B cell (primary cell): ENCODE results near the gene SYMPK. TPM values are rescaled to one million over a fixed set of nuclear protein-coding genes. Genes with fewer than 3 reads are reported as not detected.
A peak's percentile ranks its signal among the peaks of the same experiment; 100 is the strongest.

Experiments
- ATAC-seq: fragments of 200-7000 bp; cut with Tn5 transposase; one replicate; pipeline ENCODE4 v1.10.0; 2021; ENCODE audit warnings: low read depth, mild to moderate bottlenecking, moderate number of reproducible peaks, moderate library complexity
- CTCF ChIA-PET: fragments of 350-600 bp; sonication (Branson Sonifier 250); formaldehyde crosslinking; loops from one replicate; lab custom pipeline; 2021; ENCODE audit warnings: antibody characterized with exemption, inconsistent platforms; lab: Charles Lee
- POLR2A ChIA-PET: fragments of 350-600 bp; sonication (Branson Sonifier 250); formaldehyde crosslinking; loops from one replicate; lab custom pipeline; 2021; ENCODE audit warnings: antibody characterized with exemption; lab: Charles Lee
- DNase-seq: peaks from one replicate; pipeline ENCODE4 v3.0.0; 2013
- H2AFZ ChIP-seq: 2 replicates; pipeline ENCODE4 v1.6.1; 2012; ENCODE audit warnings: mild to moderate bottlenecking, low read depth, low read length; ENCODE audit not compliant: insufficient read depth, poor library complexity, severe bottlenecking
- H3K27ac ChIP-seq, 2 donors: 1 replicate in 1 of 2; 2 replicates in 1 of 2; pipeline ENCODE4 v1.5.1; 2012 to 2013; ENCODE audit warnings: low read length in 2 of 2, mild to moderate bottlenecking in 2 of 2, moderate library complexity in 1 of 2
- H3K27me3 ChIP-seq, 4 experiments: fragments of 200-600 bp in 1 of 4; sonication (generic) in 1 of 4; replicated peaks in 1 of 4; 1 replicate in 2 of 4; 2 replicates in 2 of 4; pipeline versions ENCODE4 v1.6.1 to v1.7.0; 2013 to 2016; ENCODE audit warnings: low read length in 3 of 4, mild to moderate bottlenecking in 2 of 4, mixed read lengths in 1 of 4, moderate library complexity in 1 of 4; ENCODE audit not compliant: insufficient read depth in 4 of 4, control insufficient read depth in 3 of 4; ENCODE audit errors: control extremely low read depth in 1 of 4
- H3K36me3 ChIP-seq, 2 experiments: replicated peaks in 1 of 2; 1 replicate in 1 of 2; 2 replicates in 1 of 2; pipeline versions ENCODE4 v1.6.1 to v1.7.1; 2013; ENCODE audit warnings: low read length in 1 of 2; ENCODE audit not compliant: insufficient read depth in 2 of 2, control insufficient read depth in 1 of 2; ENCODE audit errors: control extremely low read depth in 1 of 2, extremely low read depth in 1 of 2
- H3K4me1 ChIP-seq, 2 donors: fragments of 200-600 bp in 1 of 2; sonication (generic) in 1 of 2; 1 replicate in 1 of 2; 2 replicates in 1 of 2; pipeline versions ENCODE4 v1.5.1 to v1.6.1; 2013 to 2017; ENCODE audit warnings: low read length in 2 of 2; ENCODE audit not compliant: control insufficient read depth in 2 of 2, insufficient read depth in 2 of 2
- H3K4me2 ChIP-seq: replicated peaks from 2 replicates; pipeline ENCODE3; 2012; ENCODE audit warnings: mild to moderate bottlenecking, low read depth, low read length; ENCODE audit not compliant: poor library complexity, severe bottlenecking
- H3K4me3 ChIP-seq, 5 experiments: fragments of 200-600 bp in 1 of 5; sonication (generic) in 1 of 5; 1 replicate in 3 of 5; 2 replicates in 2 of 5; pipeline versions ENCODE4 v1.5.1 to v1.7.0; 2011 to 2016; ENCODE audit warnings: low read length in 4 of 5, mild to moderate bottlenecking in 4 of 5, low read depth in 2 of 5, control low read depth in 1 of 5, moderate library complexity in 1 of 5; ENCODE audit not compliant: insufficient read depth in 1 of 5; ENCODE audit errors: control extremely low read depth in 1 of 5, extremely low read depth in 1 of 5
- H3K79me2 ChIP-seq: fragments of 200-600 bp; sonication (generic); one replicate; pipeline ENCODE4 v1.6.0; 2016; ENCODE audit warnings: low read length; ENCODE audit not compliant: control insufficient read depth, insufficient read depth
- H3K9ac ChIP-seq: fragments of 200-600 bp; sonication (generic); 2 replicates; pipeline ENCODE4 v1.6.1; 2017; ENCODE audit warnings: mild to moderate bottlenecking, low read length, moderate library complexity
- H3K9me3 ChIP-seq, 3 donors: one replicate each; pipeline versions ENCODE4 v1.6.1 to v1.7.1; 2013; ENCODE audit warnings: low read length in 2 of 3; ENCODE audit not compliant: control insufficient read depth in 2 of 3, insufficient read depth in 1 of 3; ENCODE audit errors: control extremely low read depth in 1 of 3
- H4K20me1 ChIP-seq: 2 replicates; pipeline ENCODE4 v1.6.0; 2012; ENCODE audit warnings: mild to moderate bottlenecking, low read length; ENCODE audit not compliant: insufficient read depth, control insufficient read depth, poor library complexity, severe bottlenecking
- H3K27ac Mint-ChIP-seq: one replicate; pipeline ENCODE4 v1.8.0; 2021; ENCODE audit warnings: mixed read lengths
- H3K27me3 Mint-ChIP-seq: one replicate; pipeline ENCODE4 v1.8.0; 2021; ENCODE audit warnings: mixed read lengths
- H3K4me1 Mint-ChIP-seq: one replicate; pipeline ENCODE4 v1.8.0; 2021; ENCODE audit warnings: mixed read lengths
- H3K4me3 Mint-ChIP-seq: one replicate; pipeline ENCODE4 v1.8.0; 2021; ENCODE audit warnings: mixed read lengths
- H3K9me3 Mint-ChIP-seq: one replicate; pipeline ENCODE4 v1.8.0; 2022; ENCODE audit warnings: mixed read lengths; ENCODE audit not compliant: insufficient read depth
- EZH2 ChIP-seq: IDR thresholded peaks from 2 replicates; pipeline ENCODE4 v1.6.1; 2012; ENCODE audit warnings: borderline replicate concordance, low read depth, mild to moderate bottlenecking, moderate library complexity, low read length; ENCODE audit not compliant: insufficient read depth, poor library complexity, severe bottlenecking
- WGBS: methylation state at CpG from one replicate; pipeline ENCODE4 v1.1.5; 2013; ENCODE audit warnings: missing lambda C conversion rate; ENCODE audit not compliant: insufficient coverage; 5-methylcytosine and 5-hydroxymethylcytosine counted together
- intact Hi-C: fragments of 100-400 bp; cut with micrococcal nuclease; formaldehyde crosslinking; loops from one replicate; pipeline ENCODE4 v1.10.0; 2022
- polyA plus RNA-seq: library from polyadenylated mRNA; depleted of rRNA; stranded (reverse); fragments of >200 nt; gene quantifications from 2 replicates; pipeline ENCODE4 v1.2.3, GENCODE V29; 2012
- total RNA-seq, 2 donors: library from RNA; stranded (reverse); fragments of 120-200 nt in 1 of 2; gene quantifications; 1 replicate in 1 of 2; 2 replicates in 1 of 2; pipeline versions ENCODE4 v1.2.3 to v1.2.4, GENCODE V29; 2013 to 2022
- TF ChIP-seq, protein P1 (sequence below): fragments of 200-600 bp; IDR thresholded peaks from one replicate; pipeline ENCODE4 v1.8.0; 2022; ENCODE audit warnings: antibody characterized with exemption, mild to moderate bottlenecking

The SYMPK gene
- total and polyA plus RNA-seq, 2 donors (not counting 1 experiment from before 2014, with no cell fraction given) = 119 to 138 TPM

DNA sequence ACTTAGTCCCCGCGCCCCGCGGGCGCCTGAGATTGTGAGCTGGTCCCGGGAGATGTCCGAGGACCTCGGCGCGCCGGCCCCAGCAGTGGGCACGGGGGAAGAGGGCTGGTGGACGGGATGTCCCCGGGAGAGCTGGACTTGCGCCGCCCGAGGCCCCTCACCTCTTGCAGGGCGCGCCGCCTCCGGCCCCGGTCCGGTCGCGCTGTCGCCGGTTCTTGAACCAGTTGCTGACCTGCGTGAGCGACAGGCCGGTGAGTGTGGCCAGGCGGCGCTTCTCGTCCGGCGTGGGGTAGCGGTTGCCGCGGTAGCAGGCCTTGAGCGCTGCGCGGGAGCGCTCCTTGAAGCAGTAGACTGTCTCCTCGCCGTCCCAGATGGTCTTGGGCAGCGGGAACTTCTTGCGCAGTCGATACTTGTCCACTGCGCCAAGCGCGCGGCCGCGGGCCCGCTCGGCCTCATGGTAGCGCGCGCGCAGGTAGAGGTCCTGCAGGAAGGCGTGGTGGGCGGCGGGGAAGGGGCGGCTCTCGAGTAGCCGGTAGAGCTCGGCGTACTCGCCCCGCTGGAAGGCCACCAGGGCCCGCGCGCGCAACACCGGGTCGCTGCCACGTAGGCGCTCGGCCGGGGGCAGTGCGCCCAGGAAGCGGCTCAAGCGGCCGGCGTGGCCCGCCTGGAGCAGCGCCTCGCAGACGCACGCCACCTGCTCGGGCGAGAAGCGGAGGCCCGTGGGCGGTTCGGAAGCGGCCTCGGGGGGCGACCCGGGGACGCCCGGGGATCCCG is 94.9 kb downstream of the SYMPK start:
- Histone ChIP-seq H3K4me3 (peak overlapping the region in 4 of 5 experiments; percentile 31 to 84 (median 76)), H3K9me3 (peaks cover 0 to 3% (median 0%) of the 10 kb centered on the region in 3 donors), H2AFZ (peak overlapping the region; percentile 93), H3K9ac (peak overlapping the region; percentile 78), H3K27ac (no peak overlapping the region), H3K4me2 (peak overlapping the region; percentile 96), H4K20me1 (no peaks in the 10 kb centered on the region), H3K79me2 (no peaks in the 10 kb centered on the region), H3K27me3 (peaks cover 0 to 36% (median 8%) of the 10 kb centered on the region in 4 experiments), H3K36me3 (no peaks in the 10 kb centered on the region), H3K4me1 (peaks cover 12 to 31% of the 10 kb centered on the region in 2 donors)
- POLR2A ChIA-PET = interaction anchor here (0.5 to 3.9 kb wide), 4 partner anchors 24 to 95 kb away, joined by 3 to 23 read pairs (median 12); partner anchors contain the start of genes DMWD and SYMPK
- TF ChIP-seq, protein P1, sequence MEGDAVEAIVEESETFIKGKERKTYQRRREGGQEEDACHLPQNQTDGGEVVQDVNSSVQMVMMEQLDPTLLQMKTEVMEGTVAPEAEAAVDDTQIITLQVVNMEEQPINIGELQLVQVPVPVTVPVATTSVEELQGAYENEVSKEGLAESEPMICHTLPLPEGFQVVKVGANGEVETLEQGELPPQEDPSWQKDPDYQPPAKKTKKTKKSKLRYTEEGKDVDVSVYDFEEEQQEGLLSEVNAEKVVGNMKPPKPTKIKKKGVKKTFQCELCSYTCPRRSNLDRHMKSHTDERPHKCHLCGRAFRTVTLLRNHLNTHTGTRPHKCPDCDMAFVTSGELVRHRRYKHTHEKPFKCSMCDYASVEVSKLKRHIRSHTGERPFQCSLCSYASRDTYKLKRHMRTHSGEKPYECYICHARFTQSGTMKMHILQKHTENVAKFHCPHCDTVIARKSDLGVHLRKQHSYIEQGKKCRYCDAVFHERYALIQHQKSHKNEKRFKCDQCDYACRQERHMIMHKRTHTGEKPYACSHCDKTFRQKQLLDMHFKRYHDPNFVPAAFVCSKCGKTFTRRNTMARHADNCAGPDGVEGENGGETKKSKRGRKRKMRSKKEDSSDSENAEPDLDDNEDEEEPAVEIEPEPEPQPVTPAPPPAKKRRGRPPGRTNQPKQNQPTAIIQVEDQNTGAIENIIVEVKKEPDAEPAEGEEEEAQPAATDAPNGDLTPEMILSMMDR = no peak
- TF ChIP-seq EZH2 = no peak
- Mint-ChIP-seq H3K4me3 (peak overlapping the region; percentile 76), H3K27me3 (peaks cover 10% of the 10 kb centered on the region), H3K27ac (no peak overlapping the region), H3K4me1 (peaks cover 24% of the 10 kb centered on the region), H3K9me3 (no peaks in the 10 kb centered on the region)
- 4% methylated on average over 102 of the region's 102 CpGs for WGBS
- DNase-seq (peak; percentile 69), ATAC-seq (no peak)
- intact Hi-C loops = loop anchor here (2.0 kb wide), 1 partner anchor 37 kb away; the partner anchor contains the start of gene FBXO46
- CTCF ChIA-PET = interaction anchor here (1.5 to 8.3 kb wide), 6 partner anchors 25 to 114 kb away, joined by 3 to 302 read pairs (median 16); partner anchors contain the start of genes DMWD, QPCTL and SNRPD2
